Lower leg skin (tissue), 4 donors: ENCODE measurements around the gene WASHC2A. TPM values are rescaled to one million over a fixed set of nuclear protein-coding genes. Genes with fewer than 3 reads are reported as not detected.
"Not testable (repeated sequence)": the region's sequence is repeated elsewhere in the genome, so short reads cannot be mapped to it uniquely, and the experiment has no call there.

Experiments used
- DNase-seq, 2 donors: peaks; one replicate each; pipeline ENCODE4 v3.0.0-alpha.2; 2019; ENCODE audit warnings: low spot score in 2 of 2
- H3K4me3 ChIP-seq: fragments of 200-600 bp; sonication (generic); 2 replicates; pipeline ENCODE4 v1.5.1; 2017; ENCODE audit warnings: mild to moderate bottlenecking, low read depth; ENCODE audit not compliant: poor library complexity, severe bottlenecking
- CTCF ChIP-seq, 3 donors: fragments of 450-650 bp; IDR thresholded peaks; one replicate each; pipeline ENCODE4 v1.5.1; 2016; ENCODE audit warnings: antibody characterized with exemption in 3 of 3, mild to moderate bottlenecking in 3 of 3, moderate library complexity in 2 of 3
- POLR2A ChIP-seq, 2 donors: fragments of 450-650 bp; IDR thresholded peaks; one replicate each; pipeline ENCODE4 v1.6.1; 2016 to 2017; ENCODE audit warnings: antibody characterized with exemption in 2 of 2, mild to moderate bottlenecking in 1 of 2, moderate library complexity in 1 of 2
- WGBS, 2 donors: methylation state at CpG; one replicate each; pipeline ENCODE4 v1.1.5; 2018; 5-methylcytosine and 5-hydroxymethylcytosine counted together
- intact Hi-C: fragments of 100-400 bp; cut with DNase I; formaldehyde crosslinking; loops from one replicate; pipeline ENCODE4 v1.15.0; 2023; ENCODE audit warnings: low total_unique reads
- total RNA-seq, 4 donors: library from RNA; depleted of rRNA; stranded (reverse); fragments of >200 nt; gene quantifications; one replicate each; pipeline ENCODE4 v1.1.0, GENCODE V29; 2016

The WASHC2A gene
- total RNA-seq, 4 donors from 2014 or later, result 30.9 to 38.1 (median 31.3) TPM

DNA sequence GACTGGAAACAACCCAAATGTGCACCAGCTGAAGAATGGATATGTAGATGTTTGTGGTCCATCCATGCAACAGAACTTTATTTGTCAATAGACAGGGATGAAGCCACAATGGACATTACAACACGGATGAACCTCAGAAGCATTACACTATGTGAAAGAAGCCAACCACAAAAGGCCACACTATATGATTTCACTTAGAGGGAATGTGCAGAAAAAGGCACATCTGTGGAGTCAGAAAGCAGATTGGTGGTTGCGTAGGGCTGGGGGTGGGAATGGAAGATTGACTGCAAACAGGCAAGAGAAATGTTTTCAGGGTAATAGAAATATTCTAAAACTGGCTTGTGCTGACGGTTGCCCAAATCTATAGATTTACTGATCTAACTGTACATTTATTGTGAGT, 34.3 kb upstream of the WASHC2A start:
- no peak for DNase-seq
- intact Hi-C loops, result no loop called here
- no peak overlapping the region for H3K4me3 ChIP-seq
- WGBS, 2 donors, result 54 to 55% methylated on average over 3 of the region's 3 CpGs
- TF ChIP-seq POLR2A (IDR thresholded peaks at IDR 0.05) (no peak), CTCF (IDR thresholded peaks at IDR 0.05) (no peak)

DNA sequence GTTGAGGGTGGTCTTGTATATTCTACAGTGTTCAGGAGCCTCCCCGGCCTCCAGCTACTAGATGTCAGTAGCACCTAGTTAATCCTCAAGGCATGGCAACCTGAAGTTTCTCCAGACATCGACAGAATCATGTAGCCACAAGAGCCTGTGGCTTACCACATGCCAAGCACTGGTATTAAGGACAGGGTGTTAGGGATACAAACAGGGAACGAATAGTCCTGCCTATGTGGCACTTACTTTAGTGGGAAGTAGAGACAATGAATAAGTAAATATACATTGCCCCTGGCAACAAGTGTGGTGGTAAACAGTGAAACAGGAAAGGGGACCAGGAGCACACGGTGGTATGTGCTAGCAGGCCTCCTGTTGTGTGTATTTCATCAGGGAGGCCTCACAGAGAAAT, 32.4 kb upstream of the WASHC2A start:
- H3K4me3 ChIP-seq, intact Hi-C loops, DNase-seq: not testable (repeated sequence)
- WGBS, 2 donors, result 47 to 76% methylated on average over 3 to 4 of the region's 4 CpGs

- TF ChIP-seq CTCF (IDR thresholded peaks at IDR 0.05) (no peak), POLR2A (IDR thresholded peaks at IDR 0.05) (no peak)
- 50 to 69% methylated on average over 5 of the region's 5 CpGs for WGBS, 2 donors
- DNase-seq, result no peak
- intact Hi-C loops, result no loop called here
- no peak overlapping the region for H3K4me3 ChIP-seq
These were observed 22.7 kb upstream of the WASHC2A start for GRCh38 chr10:50044941-50045664.

GRCh38 chr10:50046457-50046856, 21.3 kb upstream of the WASHC2A start:
- WGBS, 2 donors, result 53 to 73% methylated on average over 9 of the region's 9 CpGs
- intact Hi-C loops, DNase-seq, H3K4me3 ChIP-seq: not testable (repeated sequence)

GRCh38 chr10:50047594-50047993, 20.2 kb upstream of the WASHC2A start:
- DNase-seq, intact Hi-C loops, H3K4me3 ChIP-seq: not testable (repeated sequence)
- 82 to 90% methylated on average over 3 to 5 of the region's 5 CpGs for WGBS, 2 donors

- DNase-seq, intact Hi-C loops, H3K4me3 ChIP-seq: not testable (repeated sequence)
- 77 to 84% methylated on average over 3 of the region's 3 CpGs for WGBS, 2 donors
These were observed 15.6 kb upstream of the WASHC2A start for GRCh38 chr10:50051995-50052660.

DNA sequence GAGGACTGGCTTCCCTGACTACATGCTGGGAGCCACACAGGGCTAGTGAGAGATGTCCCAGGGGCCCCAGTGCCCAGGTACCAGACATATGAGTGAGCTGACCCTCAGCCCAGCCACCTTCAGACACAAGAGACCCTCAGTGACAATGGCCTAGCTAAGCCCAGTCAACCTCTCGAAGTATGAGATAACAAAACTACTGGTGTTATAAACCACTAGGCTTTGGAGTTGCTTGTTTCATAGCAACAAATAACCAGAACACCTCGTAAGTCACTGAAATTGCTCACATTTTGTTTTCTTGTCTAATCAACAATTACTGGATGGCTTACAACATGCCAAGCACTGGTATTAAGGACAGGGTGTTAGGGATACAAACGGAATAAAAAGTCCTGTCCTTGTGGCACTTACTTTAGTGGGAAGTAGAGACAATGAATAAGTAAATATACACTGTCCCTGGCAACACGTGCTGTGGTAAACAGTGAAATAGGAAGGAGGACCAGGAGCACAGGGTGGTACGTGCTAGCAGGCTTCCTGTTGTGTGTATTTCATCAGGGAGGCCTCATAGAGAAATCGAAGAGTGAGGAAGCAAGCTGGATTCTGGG, 14.9 kb upstream of the WASHC2A start:
- DNase-seq, intact Hi-C loops, H3K4me3 ChIP-seq: not testable (repeated sequence)
- WGBS, 2 donors, result 68 to 76% methylated on average over 6 of the region's 6 CpGs

DNA sequence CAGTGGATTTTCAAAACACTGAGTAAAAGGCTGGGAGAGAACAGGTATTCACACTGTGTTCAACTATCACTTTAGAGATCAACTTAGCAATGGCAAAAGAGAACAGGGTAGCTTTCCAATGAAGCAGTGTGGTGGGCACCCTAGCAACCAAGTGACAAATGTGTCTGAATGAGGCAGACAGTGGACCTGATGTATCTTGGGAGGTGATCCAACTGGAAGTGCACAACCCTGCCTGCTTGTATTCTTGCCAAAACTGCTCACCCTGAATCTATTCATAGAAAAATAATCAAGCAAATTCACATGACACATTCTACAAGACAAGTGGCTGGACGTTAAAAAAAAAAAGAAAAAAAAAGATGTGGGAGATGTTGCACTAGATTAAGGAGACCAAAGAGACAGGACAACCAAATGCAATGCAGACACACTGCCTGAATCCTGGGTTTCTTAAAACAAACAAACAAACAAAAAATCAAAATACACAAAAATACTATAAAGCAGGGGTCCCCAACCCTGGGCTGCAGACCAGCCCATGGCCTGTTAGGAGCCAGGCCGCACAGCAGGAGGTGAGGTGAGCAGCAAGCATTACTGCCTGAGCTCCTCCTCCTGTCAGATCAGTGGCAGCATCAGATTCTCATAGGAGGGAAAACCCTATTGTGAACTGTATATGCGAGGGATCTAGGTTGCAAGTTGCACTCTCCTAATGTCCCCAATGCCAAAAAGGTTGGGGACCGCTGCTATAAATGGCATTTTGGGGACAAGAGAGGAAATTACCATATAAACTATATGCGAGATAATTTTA, 12.1 kb upstream of the WASHC2A start:
- H3K4me3 ChIP-seq, intact Hi-C loops, DNase-seq: not testable (repeated sequence)
- 73 to 76% methylated on average over 5 of the region's 5 CpGs for WGBS, 2 donors

- DNase-seq, result not testable (repeated sequence)
These were observed 11.1 kb upstream of the WASHC2A start for GRCh38 chr10:50056654-50057053.

GRCh38 chr10:50058727-50059126, 9.0 kb upstream of the WASHC2A start:
- WGBS, 2 donors, result 90 to 95% methylated on average over 1 of the region's 1 CpG
- H3K4me3 ChIP-seq, intact Hi-C loops, DNase-seq: not testable (repeated sequence)

More at GRCh38 chr10:50056654-50057053, 11.1 kb upstream of the WASHC2A start:
- intact Hi-C loops, H3K4me3 ChIP-seq: not testable (repeated sequence)
- 88 to 93% methylated on average over 8 of the region's 8 CpGs for WGBS, 2 donors

GRCh38 chr10:50059946-50060345, 7.8 kb upstream of the WASHC2A start:
- H3K4me3 ChIP-seq, intact Hi-C loops, DNase-seq: not testable (repeated sequence)
- WGBS, 2 donors, result 78 to 81% methylated on average over 10 of the region's 10 CpGs

DNA sequence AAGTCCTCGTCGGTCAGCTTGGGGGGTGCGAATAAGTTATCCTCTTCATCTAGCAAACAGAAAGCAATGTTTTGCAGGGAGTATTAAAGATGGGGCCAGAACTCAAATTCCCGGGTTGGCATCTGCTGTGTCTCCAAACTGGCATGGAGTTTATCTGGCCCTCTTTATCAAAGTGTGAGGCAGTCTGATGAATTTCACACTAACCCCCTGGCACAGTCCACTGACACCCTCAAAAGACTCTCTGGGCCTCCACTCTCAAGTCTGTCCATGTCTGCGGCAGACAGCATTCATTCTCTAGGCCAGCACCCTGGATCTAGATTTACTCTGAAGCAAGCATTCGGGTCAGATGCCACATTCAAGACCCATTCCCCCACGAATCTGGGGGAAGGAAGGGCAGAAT, 6.2 kb upstream of the WASHC2A start:
- H3K4me3 ChIP-seq, DNase-seq, intact Hi-C loops: not testable (repeated sequence)
- 73 to 76% methylated on average over 5 to 7 of the region's 7 CpGs for WGBS, 2 donors
